C4-2B (cell line): ENCODE results near the gene GNAT1.

ENCODE experiments used
- ZFX ChIP-seq: fragments of 450-650 bp; IDR thresholded peaks from 2 replicates; pipeline ENCODE4 v1.6.1; 2017
- TF ChIP-seq, protein P1 (sequence below): fragments of 450-650 bp; conservative IDR thresholded peaks from 2 replicates; pipeline ENCODE4 v1.5.1; 2017; ENCODE audit warnings: mild to moderate bottlenecking

DNA sequence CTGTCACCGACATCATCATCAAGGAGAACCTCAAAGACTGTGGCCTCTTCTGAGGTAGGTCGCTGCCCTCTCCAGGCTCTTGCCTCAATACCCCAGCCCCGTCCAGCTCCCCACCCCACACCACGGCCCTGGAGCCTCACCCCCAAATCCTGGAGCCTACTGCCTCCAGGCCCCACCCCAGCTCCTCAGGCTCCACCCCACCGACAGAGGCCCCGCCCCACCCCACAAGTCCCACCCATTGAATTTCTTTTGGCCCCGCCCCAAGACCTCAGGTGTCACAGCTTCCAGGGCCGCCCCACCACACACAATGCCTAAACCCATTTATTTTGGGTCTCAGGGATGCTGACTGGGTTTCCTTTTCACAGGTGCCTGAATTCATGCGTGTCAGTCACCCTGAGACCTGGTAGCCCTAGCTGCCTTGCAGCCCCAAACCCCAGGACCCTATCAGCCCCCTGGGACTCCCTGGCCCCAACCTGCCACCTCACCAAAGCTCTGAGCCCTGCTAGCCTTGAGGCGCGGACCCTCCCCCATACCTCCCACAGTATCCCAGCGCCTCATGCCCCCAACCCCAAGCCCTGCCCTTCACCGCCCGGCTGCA, 3.6 kb downstream of the GNAT1 start:
- TF ChIP-seq, protein P1, sequence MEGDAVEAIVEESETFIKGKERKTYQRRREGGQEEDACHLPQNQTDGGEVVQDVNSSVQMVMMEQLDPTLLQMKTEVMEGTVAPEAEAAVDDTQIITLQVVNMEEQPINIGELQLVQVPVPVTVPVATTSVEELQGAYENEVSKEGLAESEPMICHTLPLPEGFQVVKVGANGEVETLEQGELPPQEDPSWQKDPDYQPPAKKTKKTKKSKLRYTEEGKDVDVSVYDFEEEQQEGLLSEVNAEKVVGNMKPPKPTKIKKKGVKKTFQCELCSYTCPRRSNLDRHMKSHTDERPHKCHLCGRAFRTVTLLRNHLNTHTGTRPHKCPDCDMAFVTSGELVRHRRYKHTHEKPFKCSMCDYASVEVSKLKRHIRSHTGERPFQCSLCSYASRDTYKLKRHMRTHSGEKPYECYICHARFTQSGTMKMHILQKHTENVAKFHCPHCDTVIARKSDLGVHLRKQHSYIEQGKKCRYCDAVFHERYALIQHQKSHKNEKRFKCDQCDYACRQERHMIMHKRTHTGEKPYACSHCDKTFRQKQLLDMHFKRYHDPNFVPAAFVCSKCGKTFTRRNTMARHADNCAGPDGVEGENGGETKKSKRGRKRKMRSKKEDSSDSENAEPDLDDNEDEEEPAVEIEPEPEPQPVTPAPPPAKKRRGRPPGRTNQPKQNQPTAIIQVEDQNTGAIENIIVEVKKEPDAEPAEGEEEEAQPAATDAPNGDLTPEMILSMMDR, result no peak
- no peak for TF ChIP-seq ZFX
